SIG-M5 treated with dmso at 0.1 percent for 504 hours (cell line): ENCODE data around the gene PDIA4.
"Not testable (repeated sequence)": the region's sequence is repeated elsewhere in the genome, so short reads cannot be mapped to it uniquely, and the experiment has no call there.

Experiments used
- DNase-seq: peaks from one replicate; lab custom pipeline; 2025; ENCODE audit not compliant: unreplicated experiment; lab: John Stamatoyannopoulos, UW

The PDIA4 gene

GRCh38 chr7:149028346-149029109, at the start of gene PDIA4:
Gene PDIA4 (minus strand): TSS chr7:149028505. CDS start chr7:149028408, 97 bp downstream.
- DNase-seq: peak; percentile 98

GRCh38 chr7:149077594-149077993, 49.3 kb upstream of the PDIA4 start:
- DNase-seq: no peak

- DNase-seq: no peak
Measured at GRCh38 chr7:149075286-149075685, 47.0 kb upstream of the PDIA4 start.

- DNase-seq: no peak
Measured at GRCh38 chr7:149074116-149074885, 46.0 kb upstream of the PDIA4 start.

GRCh38 chr7:149072438-149072775, 44.1 kb upstream of the PDIA4 start:
- DNase-seq: no peak

- no peak for DNase-seq
Measured at GRCh38 chr7:149071641-149072437, 43.5 kb upstream of the PDIA4 start.

GRCh38 chr7:149071182-149071635, 42.9 kb upstream of the PDIA4 start:
- DNase-seq: no peak

GRCh38 chr7:149070372-149071125, 42.2 kb upstream of the PDIA4 start:
- no peak for DNase-seq

GRCh38 chr7:149067869-149068268, 39.6 kb upstream of the PDIA4 start:
- DNase-seq: no peak

- no peak for DNase-seq
Measured at GRCh38 chr7:149063476-149063875, 35.2 kb upstream of the PDIA4 start.

GRCh38 chr7:149062217-149062899, 34.1 kb upstream of the PDIA4 start:
- not testable (repeated sequence) for DNase-seq

- no peak for DNase-seq
Measured at GRCh38 chr7:149060156-149060555, 31.9 kb upstream of the PDIA4 start.

GRCh38 chr7:149053885-149054284, 25.6 kb upstream of the PDIA4 start:
- no peak for DNase-seq

GRCh38 chr7:149053384-149053783, 25.1 kb upstream of the PDIA4 start:
- no peak for DNase-seq

- DNase-seq: no peak
Measured at GRCh38 chr7:149050941-149051340, 22.6 kb upstream of the PDIA4 start.

GRCh38 chr7:149048805-149049204, 20.5 kb upstream of the PDIA4 start:
- DNase-seq: no peak

- no peak for DNase-seq
Measured at GRCh38 chr7:149046416-149046815, 18.1 kb upstream of the PDIA4 start.

- no peak for DNase-seq
Measured at GRCh38 chr7:149043936-149044335, 15.6 kb upstream of the PDIA4 start.

GRCh38 chr7:149041350-149041749, 13.0 kb upstream of the PDIA4 start:
- DNase-seq: no peak

GRCh38 chr7:149038641-149039040, 10.3 kb upstream of the PDIA4 start:
- DNase-seq: not testable (repeated sequence)
